Esophagus (tissue), 2 donors: ENCODE data around the gene CERS5. TPM values are rescaled to one million over a fixed set of nuclear protein-coding genes. Genes with fewer than 3 reads are reported as not detected.

ENCODE experiments used
- H3K27ac ChIP-seq, 2 donors: one replicate each; pipeline ENCODE4 v1.5.1; 2013; ENCODE audit warnings: low read depth in 2 of 2, mild to moderate bottlenecking in 2 of 2, inconsistent platforms in 1 of 2, low read length in 1 of 2, moderate library complexity in 1 of 2
- H3K27me3 ChIP-seq, 2 donors: one replicate each; pipeline ENCODE4 v1.6.1; 2013; ENCODE audit warnings: low read length in 2 of 2, control low read depth in 1 of 2, mild to moderate bottlenecking in 1 of 2; ENCODE audit not compliant: insufficient read depth in 2 of 2, control insufficient read depth in 1 of 2
- H3K36me3 ChIP-seq, 2 donors: one replicate each; pipeline ENCODE4 v1.6.1; 2013; ENCODE audit warnings: low read length in 1 of 2; ENCODE audit not compliant: control insufficient read depth in 2 of 2, insufficient read depth in 2 of 2
- H3K4me1 ChIP-seq, 2 donors: one replicate each; pipeline ENCODE4 v1.6.1; 2013; ENCODE audit warnings: low read length in 1 of 2; ENCODE audit not compliant: control insufficient read depth in 2 of 2, insufficient read depth in 2 of 2
- H3K4me3 ChIP-seq, 2 donors: one replicate each; pipeline ENCODE4 v1.5.1; 2013; ENCODE audit warnings: low read length in 2 of 2, mild to moderate bottlenecking in 2 of 2, low read depth in 1 of 2, moderate library complexity in 1 of 2
- H3K9me3 ChIP-seq, 2 donors: one replicate each; pipeline ENCODE4 v1.6.1; 2013; ENCODE audit warnings: mild to moderate bottlenecking in 2 of 2, low read depth in 1 of 2, low read length in 1 of 2, moderate library complexity in 1 of 2; ENCODE audit not compliant: control insufficient read depth in 2 of 2, insufficient read depth in 1 of 2
- WGBS, 2 donors: extraction: QIAGEN DNeasy Blood & Tissue Kit; methylation state at CpG; one replicate each; pipeline ENCODE4 v1.1.7; 2013; 5-methylcytosine and 5-hydroxymethylcytosine counted together
- polyA plus RNA-seq, 2 donors: library from polyadenylated mRNA; stranded (reverse); fragments of 200-250 nt; gene quantifications; one replicate each; pipeline ENCODE4 v1.2.3, GENCODE V29; 2013
- donor health status: healthy with polysubstance abuse.
- donor health status: Bipolar disorder and iron deficiency.

Gene CERS5
- polyA plus RNA-seq, 2 donors, result 21.0 to 41.3 TPM

DNA sequence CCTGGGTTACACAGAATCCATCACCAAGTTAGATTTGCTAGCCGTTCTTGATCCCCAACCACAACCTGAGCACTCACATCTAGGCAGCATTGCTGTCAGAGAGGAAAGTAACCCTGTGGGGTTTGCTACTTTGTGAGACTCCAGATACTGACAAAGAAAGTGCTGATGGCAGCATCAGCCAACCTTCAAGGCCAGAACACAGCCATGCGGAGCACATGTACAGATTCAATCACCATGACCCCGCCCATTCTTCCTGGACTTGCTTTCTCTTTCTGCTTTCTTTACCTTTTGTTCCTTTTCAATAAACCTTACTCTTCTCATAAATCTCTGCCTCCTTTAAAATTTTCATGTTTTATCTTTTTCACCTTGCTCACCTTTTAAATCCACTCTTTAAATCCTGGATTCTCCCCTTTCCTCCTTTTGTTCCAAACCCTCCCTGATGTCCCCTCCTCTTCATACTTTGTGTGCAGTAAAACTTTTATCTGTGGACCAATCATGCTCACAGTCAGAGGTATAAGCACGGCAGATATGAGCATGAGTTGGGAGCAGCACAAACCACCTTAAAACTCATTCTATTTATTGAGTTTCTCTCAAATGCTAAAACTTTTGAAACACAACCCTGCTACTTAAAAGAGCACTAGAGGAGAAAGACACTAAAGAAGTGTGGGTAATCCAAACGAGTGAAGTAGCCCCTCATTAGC, 21.9 kb upstream of the CERS5 start:
- H3K27ac ChIP-seq, result peak overlapping the region in 1 of 2 donors; percentile 83
- H3K36me3 ChIP-seq, result no peaks in the 10 kb centered on the region
- no peak overlapping the region for H3K4me3 ChIP-seq
- H3K4me1 ChIP-seq, result peaks cover 0 to 12% of the 10 kb centered on the region in 2 donors
- 65 to 68% methylated on average over 5 of the region's 5 CpGs for WGBS, 2 donors
- no peaks in the 10 kb centered on the region for H3K27me3 ChIP-seq
- H3K9me3 ChIP-seq, result no peaks in the 10 kb centered on the region

DNA sequence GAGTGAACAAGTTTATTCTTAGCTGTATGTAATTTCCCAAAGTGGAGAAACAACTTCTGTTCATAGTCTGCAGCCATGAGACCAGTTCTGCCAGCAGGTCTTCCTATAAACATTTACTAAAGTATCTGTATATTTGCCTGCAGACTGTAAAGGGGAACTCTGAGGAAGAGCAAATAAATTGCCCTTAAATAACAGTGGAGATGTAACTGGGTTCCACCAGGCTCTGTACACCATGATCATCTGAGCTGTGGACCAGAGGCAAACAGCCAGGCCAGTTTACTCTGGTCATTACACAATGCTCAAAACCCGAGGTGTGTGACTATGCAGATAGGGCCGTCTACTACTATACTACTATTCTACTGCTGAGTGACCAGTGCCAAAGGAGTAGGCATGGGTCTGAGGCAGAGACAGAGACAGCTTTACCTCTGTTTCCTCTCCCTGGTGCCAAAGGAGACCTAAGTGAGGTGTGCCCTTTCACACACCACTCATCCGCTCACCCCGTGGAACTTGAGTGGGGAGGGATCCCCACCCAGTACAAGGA, 21.1 kb upstream of the CERS5 start:
- Histone ChIP-seq H3K27me3 (no peaks in the 10 kb centered on the region), H3K27ac (peak overlapping the region; percentile 7 to 83), H3K36me3 (no peaks in the 10 kb centered on the region), H3K4me3 (no peak overlapping the region), H3K9me3 (no peaks in the 10 kb centered on the region), H3K4me1 (peaks cover 0 to 12% of the 10 kb centered on the region in 2 donors)
- WGBS, 2 donors, result 49 to 70% methylated on average over 4 of the region's 4 CpGs

DNA sequence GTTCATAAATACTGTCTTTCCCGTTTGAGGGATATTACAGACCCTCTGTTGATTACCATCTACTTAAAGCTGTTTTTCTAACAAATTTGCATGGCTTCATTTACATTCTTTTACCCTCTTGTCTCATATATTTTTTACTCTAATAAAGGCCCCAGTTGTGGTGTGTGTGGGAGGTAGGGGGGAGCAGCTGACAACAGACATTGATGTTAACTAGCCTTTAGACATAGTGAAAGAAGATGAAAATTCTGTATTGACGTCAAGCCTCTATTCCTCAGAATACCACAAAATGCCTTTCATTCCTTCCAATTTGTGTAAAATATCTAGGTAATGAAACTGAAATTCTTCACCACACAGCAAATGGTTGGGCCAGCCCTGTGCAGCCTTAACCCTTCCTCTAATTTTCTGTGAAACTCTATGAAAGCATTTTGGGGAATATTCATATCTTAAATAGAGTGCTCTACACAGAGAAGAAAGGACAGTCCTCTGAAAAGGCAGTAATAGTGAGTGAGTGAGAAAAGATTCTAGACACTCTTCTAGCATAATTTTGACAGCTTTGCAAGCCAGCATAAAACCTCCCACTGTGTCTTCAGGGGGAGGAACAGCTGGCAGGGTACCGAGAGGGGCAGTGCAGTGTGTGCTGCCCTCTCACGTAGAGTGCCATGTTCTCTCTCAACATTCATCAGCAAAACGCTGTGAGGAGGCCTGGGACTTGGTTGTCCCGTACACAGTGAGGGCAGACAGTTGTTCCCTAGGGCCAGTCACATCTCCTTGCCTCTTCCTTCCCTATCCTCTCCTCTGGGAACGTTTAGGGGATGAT, 20.1 kb upstream of the CERS5 start:
- Histone ChIP-seq H3K9me3 (no peaks in the 10 kb centered on the region), H3K4me3 (no peak overlapping the region), H3K36me3 (no peaks in the 10 kb centered on the region), H3K4me1 (peaks cover 0 to 12% of the 10 kb centered on the region in 2 donors), H3K27ac (peak overlapping the region in 1 of 2 donors; percentile 57), H3K27me3 (no peaks in the 10 kb centered on the region)
- 45 to 46% methylated on average over 7 of the region's 7 CpGs for WGBS, 2 donors

DNA sequence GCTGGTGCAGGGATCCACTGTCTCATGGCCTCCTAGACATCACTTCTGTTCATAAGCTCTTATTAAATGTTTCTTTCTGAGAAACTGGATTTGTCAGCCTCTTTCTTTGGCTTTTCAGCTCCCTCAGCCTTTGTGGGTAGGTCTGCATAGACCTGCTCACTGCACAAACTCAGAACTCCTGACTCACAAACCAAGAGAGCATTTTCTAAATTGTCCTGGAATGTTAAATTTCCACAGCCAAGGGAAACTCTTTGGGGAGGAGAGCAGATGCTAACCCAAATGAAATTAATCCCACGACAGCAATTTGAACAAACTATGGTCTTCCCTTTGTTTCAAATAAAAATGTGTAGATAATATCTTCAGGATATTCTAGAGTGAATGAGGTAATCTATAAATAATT, 19.5 kb upstream of the CERS5 start:
- H3K36me3 ChIP-seq, result no peaks in the 10 kb centered on the region
- H3K4me1 ChIP-seq, result peaks cover 0 to 12% of the 10 kb centered on the region in 2 donors
- no peaks in the 10 kb centered on the region for H3K9me3 ChIP-seq
- no peaks in the 10 kb centered on the region for H3K27me3 ChIP-seq
- 56 to 68% methylated on average over 1 of the region's 1 CpG for WGBS, 2 donors
- H3K27ac ChIP-seq, result peak overlapping the region in 1 of 2 donors; percentile 21
- no peak overlapping the region for H3K4me3 ChIP-seq

DNA sequence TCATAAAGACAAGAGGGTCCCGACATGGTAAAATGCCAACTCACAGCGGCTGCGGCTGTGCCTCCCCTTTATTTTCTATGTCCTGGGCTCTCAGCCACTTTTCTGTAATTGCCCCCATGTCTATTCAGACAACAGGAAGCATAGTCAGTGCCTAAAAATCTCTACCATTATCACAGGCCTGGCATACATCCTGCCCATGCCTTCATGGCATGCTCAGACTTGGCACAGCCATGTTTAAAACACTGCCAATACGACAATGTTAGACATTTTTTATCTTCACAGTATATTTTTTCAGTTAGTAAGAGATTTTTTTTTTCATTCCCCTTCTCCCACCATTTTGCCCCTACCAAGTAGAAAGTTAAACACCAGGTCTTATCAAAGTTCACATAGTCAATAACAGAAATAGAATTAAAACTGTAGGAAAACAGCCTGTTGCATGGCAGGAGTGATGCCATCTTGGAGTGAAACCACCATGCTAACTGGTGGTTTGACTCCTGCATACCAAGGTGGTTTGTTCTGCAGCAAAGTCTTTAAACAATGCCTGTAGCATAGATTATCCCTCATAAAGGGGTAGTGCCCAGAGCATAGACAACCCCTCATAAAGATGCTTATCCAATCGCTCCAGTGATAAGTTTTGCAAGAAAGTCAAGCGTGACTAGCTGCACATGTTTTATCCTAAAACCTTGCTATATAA, 18.9 kb upstream of the CERS5 start:
- Histone ChIP-seq H3K4me1 (peaks cover 0 to 12% of the 10 kb centered on the region in 2 donors), H3K4me3 (no peak overlapping the region), H3K27ac (peak overlapping the region in 1 of 2 donors; percentile 46), H3K9me3 (no peaks in the 10 kb centered on the region), H3K27me3 (no peaks in the 10 kb centered on the region), H3K36me3 (no peaks in the 10 kb centered on the region)
- 57 to 61% methylated on average over 6 of the region's 6 CpGs for WGBS, 2 donors

DNA sequence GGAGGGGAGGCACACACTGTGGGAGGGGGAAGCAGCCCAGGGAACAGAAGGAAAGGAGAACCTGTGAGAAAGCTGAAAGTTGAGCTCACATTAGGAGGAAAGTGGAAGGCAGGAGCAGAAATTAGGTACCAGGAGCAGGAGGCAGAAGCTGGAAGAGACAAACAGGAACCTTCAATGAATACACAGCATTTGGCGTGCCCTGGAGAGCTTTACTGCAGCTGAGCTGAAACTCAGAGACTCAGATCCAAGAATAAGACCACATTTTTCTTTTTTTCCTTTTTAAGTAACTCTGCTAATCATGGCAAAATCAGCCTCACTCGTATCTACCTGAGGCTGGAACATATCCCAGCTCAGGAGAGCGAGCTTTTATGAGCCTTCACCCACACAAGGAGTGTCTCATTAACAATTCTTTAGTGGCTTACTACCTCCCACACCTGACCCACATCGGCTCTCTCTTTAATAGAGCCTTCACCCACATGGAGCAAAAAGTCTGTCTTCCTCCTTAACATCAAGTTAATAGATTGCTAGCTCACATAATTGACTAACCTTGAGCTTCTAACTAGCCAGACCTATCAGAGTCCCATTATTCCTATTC, 18.2 kb upstream of the CERS5 start:
- 41 to 46% methylated on average over 4 of the region's 4 CpGs for WGBS, 2 donors
- no peaks in the 10 kb centered on the region for H3K27me3 ChIP-seq
- no peaks in the 10 kb centered on the region for H3K9me3 ChIP-seq
- peaks cover 0 to 12% of the 10 kb centered on the region in 2 donors for H3K4me1 ChIP-seq
- H3K4me3 ChIP-seq, result no peak overlapping the region
- no peaks in the 10 kb centered on the region for H3K36me3 ChIP-seq
- peak overlapping the region; percentile 46 to 59 for H3K27ac ChIP-seq

DNA sequence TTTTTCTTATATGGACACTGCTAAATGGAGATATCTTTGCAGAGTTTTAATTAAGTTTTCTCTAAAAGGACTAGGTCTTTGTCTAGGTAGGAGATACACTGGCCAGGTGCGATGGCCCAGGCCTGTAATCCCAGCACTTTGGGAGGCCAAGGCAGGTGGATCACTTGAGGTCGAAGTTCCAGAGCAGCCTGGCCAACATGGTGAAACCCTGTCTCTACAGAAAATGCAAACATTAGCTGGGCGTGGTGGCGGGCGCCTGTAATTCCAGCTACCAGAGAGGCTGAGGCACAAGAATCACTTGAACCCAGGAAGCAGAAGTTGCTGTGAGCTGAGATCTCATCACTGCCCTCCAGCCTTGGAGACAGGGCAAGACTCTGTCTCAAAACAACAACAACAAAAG, 17.1 kb upstream of the CERS5 start:
- H3K4me1 ChIP-seq, result peaks cover 0 to 12% of the 10 kb centered on the region in 2 donors

DNA sequence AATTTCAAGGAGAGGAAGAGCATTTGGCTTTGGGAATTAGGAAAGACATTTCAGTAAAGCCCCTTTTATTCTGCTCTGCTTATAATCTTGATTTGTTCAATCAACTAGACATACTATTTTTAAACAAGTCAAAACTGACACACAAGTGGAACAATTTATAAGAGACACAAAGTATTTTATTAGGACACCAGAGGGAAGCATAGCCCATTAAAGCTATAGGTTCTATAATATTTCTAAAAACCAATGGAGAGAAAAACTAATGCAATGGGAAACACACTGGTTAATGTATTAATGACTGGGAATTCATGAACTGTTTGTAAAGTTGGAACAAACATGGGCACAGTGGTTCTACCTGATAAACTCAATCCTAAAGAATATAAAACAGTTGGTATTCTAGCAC, 15.3 kb upstream of the CERS5 start:
- H3K27me3 ChIP-seq, result no peaks in the 10 kb centered on the region
- no peak overlapping the region for H3K4me3 ChIP-seq
- H3K9me3 ChIP-seq, result no peaks in the 10 kb centered on the region
- peaks cover 0 to 3% of the 10 kb centered on the region in 2 donors for H3K36me3 ChIP-seq
- H3K27ac ChIP-seq, result no peak overlapping the region
- H3K4me1 ChIP-seq, result peaks cover 0 to 4% of the 10 kb centered on the region in 2 donors

More for the DNA sequence above, 17.1 kb upstream of the CERS5 start:
- no peak overlapping the region for H3K4me3 ChIP-seq
- 90% methylated on average over 5 of the region's 5 CpGs for WGBS, 2 donors
- no peak overlapping the region for H3K27ac ChIP-seq
- H3K36me3 ChIP-seq, result no peaks in the 10 kb centered on the region
- H3K27me3 ChIP-seq, result no peaks in the 10 kb centered on the region
- no peaks in the 10 kb centered on the region for H3K9me3 ChIP-seq

DNA sequence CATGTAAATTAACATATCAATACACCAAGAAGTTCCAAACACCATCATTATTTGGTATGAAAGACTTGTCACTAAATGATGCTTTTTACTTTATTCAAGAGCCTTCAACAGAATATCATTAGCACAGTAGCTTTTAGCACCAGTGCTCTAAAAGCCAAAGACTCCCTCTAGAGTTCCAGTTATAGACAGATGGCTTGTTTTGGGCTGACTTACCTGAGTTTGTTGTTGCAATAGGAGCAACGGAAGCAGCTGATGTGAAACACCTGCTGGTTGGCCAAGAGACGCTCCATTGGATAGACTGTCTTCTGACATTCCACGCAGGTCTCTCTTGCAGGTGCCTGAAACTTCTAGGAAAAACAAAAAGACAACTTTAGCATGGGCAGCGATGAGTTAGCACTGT, 14.5 kb upstream of the CERS5 start:
- Histone ChIP-seq H3K27ac (no peak overlapping the region), H3K9me3 (no peaks in the 10 kb centered on the region), H3K27me3 (no peaks in the 10 kb centered on the region), H3K36me3 (peaks cover 0 to 3% of the 10 kb centered on the region in 2 donors), H3K4me3 (no peak overlapping the region), H3K4me1 (peaks cover 0 to 3% of the 10 kb centered on the region in 2 donors)
- 91 to 92% methylated on average over 4 of the region's 4 CpGs for WGBS, 2 donors
